Endothelial cell of umbilical vein (primary cell): Measurements from ENCODE around the gene UST. TPM values are rescaled to one million over a fixed set of nuclear protein-coding genes. Genes with fewer than 3 reads are reported as not detected.
"Not testable (repeated sequence)": the region's sequence is repeated elsewhere in the genome, so short reads cannot be mapped to it uniquely, and the experiment has no call there.

ENCODE experiments used
- BruUV-seq: library from RNA; stranded (reverse); fragments of 400-500 nt; replicated peaks from 2 replicates; lab custom pipeline; 2021; lab: Mats Ljungman, UMichigan
- CTCF ChIA-PET: fragments of 300-600, 350-600 bp; sonication (Branson Sonifier 250); formaldehyde crosslinking; loops from one replicate; lab custom pipeline; 2021; ENCODE audit warnings: antibody characterized with exemption, inconsistent platforms; lab: Charles Lee
- POLR2A ChIA-PET: fragments of 300-600, 350-600 bp; sonication (Branson Sonifier 250); formaldehyde crosslinking; loops from one replicate; lab custom pipeline; 2021; ENCODE audit warnings: antibody characterized with exemption, inconsistent platforms; lab: Charles Lee
- DNase-seq: peaks from one replicate; pipeline ENCODE4 v3.0.0-alpha.2; 2011; ENCODE audit warnings: low read depth, low spot score
- FAIRE-seq: peaks from 2 replicates; lab custom pipeline; 2011; peaks lifted over from hg19 to GRCh38; lab: Jason Lieb, UNC
- H2AFZ ChIP-seq: 2 replicates; pipeline ENCODE4 v1.6.0; 2012; ENCODE audit warnings: low read depth, low read length, control low read depth, inconsistent platforms
- H3K27ac ChIP-seq: 2 replicates; pipeline ENCODE4 v1.5.1; 2011; ENCODE audit warnings: low read depth, mild to moderate bottlenecking, control low read depth, low read length, moderate library complexity; ENCODE audit not compliant: insufficient read depth
- H3K27me3 ChIP-seq, 2 experiments: 2 replicates each; pipeline versions ENCODE4 v1.6.0 to v1.6.1; 2011; ENCODE audit warnings: low read length in 2 of 2, mixed read lengths in 1 of 2; ENCODE audit not compliant: control insufficient read depth in 2 of 2, insufficient read depth in 2 of 2
- H3K36me3 ChIP-seq, 2 experiments: 2 replicates in 1 of 2; 3 replicates in 1 of 2; pipeline ENCODE4 v1.5.1; 2011; ENCODE audit warnings: low read length in 2 of 2, mild to moderate bottlenecking in 1 of 2, moderate library complexity in 1 of 2; ENCODE audit not compliant: control insufficient read depth in 2 of 2, insufficient read depth in 2 of 2; ENCODE audit errors: extremely low read depth in 1 of 2
- H3K4me1 ChIP-seq: 3 replicates; pipeline ENCODE4 v1.5.1; 2011; ENCODE audit warnings: mild to moderate bottlenecking, low read length; ENCODE audit not compliant: control insufficient read depth, insufficient read depth; ENCODE audit errors: extremely low read depth
- H3K4me2 ChIP-seq: 2 replicates; pipeline ENCODE4 v1.6.1; 2011; ENCODE audit warnings: low read length, control low read depth, mixed read lengths; ENCODE audit not compliant: insufficient read depth
- H3K4me3 ChIP-seq, 3 experiments: fragments of 200-600 bp in 1 of 3; sonication (generic), shearing (Covaris generic) in 1 of 3; replicated peaks in 1 of 3; 2 replicates each; pipeline ENCODE4 v1.5.1; 2011 to 2016; ENCODE audit warnings: control low read depth in 3 of 3, low read length in 3 of 3, mild to moderate bottlenecking in 2 of 3, inconsistent platforms in 1 of 3, low read depth in 1 of 3, moderate library complexity in 1 of 3; ENCODE audit not compliant: insufficient read depth in 1 of 3
- H3K79me2 ChIP-seq: 2 replicates; pipeline ENCODE4 v1.6.0; 2012; ENCODE audit warnings: low read length, inconsistent platforms; ENCODE audit not compliant: control insufficient read depth, insufficient read depth
- H3K9ac ChIP-seq: replicated peaks from 2 replicates; pipeline ENCODE3; 2011; ENCODE audit warnings: low read length, control low read depth; ENCODE audit not compliant: insufficient read depth; ENCODE audit errors: extremely low read depth
- H3K9me1 ChIP-seq: replicated peaks from 3 replicates; pipeline ENCODE4 v1.6.0; 2011; ENCODE audit warnings: mild to moderate bottlenecking, low read length; ENCODE audit not compliant: control insufficient read depth, insufficient read depth; ENCODE audit errors: extremely low read depth
- H3K9me3 ChIP-seq: replicated peaks from 2 replicates; pipeline ENCODE4 v1.5.1; 2012; ENCODE audit warnings: low read length, inconsistent platforms; ENCODE audit not compliant: control insufficient read depth, insufficient read depth
- H4K20me1 ChIP-seq: replicated peaks from 2 replicates; pipeline ENCODE3; 2011; ENCODE audit warnings: mild to moderate bottlenecking, low read length; ENCODE audit not compliant: control insufficient read depth, insufficient read depth; ENCODE audit errors: extremely low read depth
- EZH2 ChIP-seq: IDR thresholded peaks from 2 replicates; pipeline ENCODE4 v1.6.1; 2012; ENCODE audit warnings: borderline replicate concordance, low read depth, mild to moderate bottlenecking, moderate library complexity, low read length, inconsistent platforms; ENCODE audit not compliant: severe bottlenecking
- FOS ChIP-seq: IDR thresholded peaks from 2 replicates; pipeline ENCODE4 v1.6.1; 2011; ENCODE audit warnings: mild to moderate bottlenecking, low read length, moderate library complexity, borderline replicate concordance; ENCODE audit not compliant: insufficient read depth
- GATA2 ChIP-seq: IDR thresholded peaks from 2 replicates; pipeline ENCODE4 v1.7.0; 2011; ENCODE audit warnings: low read depth, mild to moderate bottlenecking, moderate library complexity, mixed read lengths, low read length; ENCODE audit not compliant: insufficient read length, insufficient read depth
- JUN ChIP-seq: IDR thresholded peaks from 2 replicates; pipeline ENCODE4 v1.6.1; 2011; ENCODE audit warnings: borderline replicate concordance, low read depth; ENCODE audit not compliant: insufficient read length, insufficient read depth
- MYC ChIP-seq: IDR thresholded peaks from one replicate; pipeline ENCODE4 v1.6.1; 2011; ENCODE audit warnings: mild to moderate bottlenecking, low read depth, low read length
- POLR2A ChIP-seq: IDR thresholded peaks from 2 replicates; pipeline ENCODE4 v1.6.1; 2012; ENCODE audit warnings: low read depth, mild to moderate bottlenecking, control low read depth, low read length
- POLR2AphosphoS5 ChIP-seq: IDR thresholded peaks from 2 replicates; pipeline ENCODE4 v1.6.1; 2012; ENCODE audit warnings: low read depth, mild to moderate bottlenecking, control low read depth, low read length, moderate library complexity; ENCODE audit not compliant: insufficient read depth
- dilution Hi-C: fragments of 300-500 bp; cut with MboI; formaldehyde crosslinking; loops from one replicate; pipeline ENCODE4 v1.15.0; 2019; ENCODE audit warnings: low sequenced_read_pairs; ENCODE audit not compliant: extremely low pct_ligation_motif_present
- intact Hi-C: fragments of 100-400 bp; cut with micrococcal nuclease; formaldehyde crosslinking; loops from one replicate; pipeline ENCODE4 v1.10.0; 2022
- polyA plus RNA-seq, 4 experiments: library from polyadenylated mRNA; depleted of rRNA in 3 of 4; stranded (reverse) in 3 of 4; unstranded in 1 of 4; fragments of >200 nt; gene quantifications; 2 replicates each; pipeline versions ENCODE4 v1.2.1 to v1.2.3, GENCODE V29; 2011 to 2012; ENCODE audit warnings: missing spikeins in 1 of 4
- total RNA-seq: library from RNA; stranded (reverse); gene quantifications from 2 replicates; pipeline ENCODE4 v1.2.3, GENCODE V29; 2021
- TF ChIP-seq, protein P1 (sequence below): IDR thresholded peaks from 2 replicates; pipeline ENCODE4 v1.6.1; 2011; ENCODE audit not compliant: insufficient read depth, insufficient read length
- TF ChIP-seq, protein P2 (sequence below), 2 donors: IDR thresholded peaks; 1 replicate in 1 of 2; 2 replicates in 1 of 2; pipeline ENCODE4 v1.5.1; 2011; ENCODE audit warnings: low read length in 2 of 2, mild to moderate bottlenecking in 2 of 2, moderate library complexity in 2 of 2, control low read depth in 1 of 2, inconsistent platforms in 1 of 2, low read depth in 1 of 2; ENCODE audit not compliant: insufficient read depth in 1 of 2; ENCODE audit errors: extremely low read depth in 1 of 2

The UST gene
- total and polyA plus RNA-seq, 2 donors (not counting 3 experiments of a cell fraction or from before 2014, with no cell fraction given): 0.26 to 0.84 TPM

DNA sequence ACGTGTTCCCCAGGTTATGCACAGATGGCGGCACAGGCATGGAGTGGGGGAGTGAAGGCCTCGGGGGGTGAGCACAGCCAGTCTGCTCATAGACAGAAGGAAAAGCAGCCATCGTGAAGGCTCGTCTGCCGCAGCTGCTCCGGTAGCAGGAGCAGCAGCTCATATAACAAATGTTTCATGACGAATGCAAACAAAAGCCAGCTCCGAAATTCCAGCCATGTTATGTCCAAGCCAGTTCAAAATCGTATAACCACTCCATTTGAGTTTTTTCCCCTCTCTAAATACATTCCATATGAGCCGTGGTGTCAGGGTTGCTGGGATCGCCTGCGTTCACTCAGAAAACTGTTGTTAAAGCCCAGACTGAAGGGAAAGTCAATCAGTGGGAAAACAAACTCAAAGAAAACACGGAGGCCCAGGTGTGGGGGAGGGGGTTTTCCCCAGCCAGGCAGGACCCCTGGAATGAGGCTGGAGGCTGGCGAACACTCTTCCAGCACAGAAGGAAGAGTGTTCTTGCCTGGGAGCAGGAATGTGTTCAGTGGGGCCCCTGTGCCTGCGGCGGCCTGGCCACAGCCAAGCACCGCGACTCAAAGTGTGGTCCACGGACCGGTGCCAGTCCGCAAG is 290.3 kb downstream of the UST start:
- no peaks in the 10 kb centered on the region for H3K9me3 ChIP-seq
- no peak overlapping the region for H3K4me3 ChIP-seq
- H3K4me1 ChIP-seq: no peaks in the 10 kb centered on the region
- no peaks in the 10 kb centered on the region for H4K20me1 ChIP-seq
- no peak for TF ChIP-seq EZH2
- no peak for TF ChIP-seq FOS
- TF ChIP-seq POLR2A: no peak
- TF ChIP-seq POLR2AphosphoS5: no peak
- TF ChIP-seq, protein P1, sequence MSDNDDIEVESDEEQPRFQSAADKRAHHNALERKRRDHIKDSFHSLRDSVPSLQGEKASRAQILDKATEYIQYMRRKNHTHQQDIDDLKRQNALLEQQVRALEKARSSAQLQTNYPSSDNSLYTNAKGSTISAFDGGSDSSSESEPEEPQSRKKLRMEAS: no peak
- TF ChIP-seq, protein P2, sequence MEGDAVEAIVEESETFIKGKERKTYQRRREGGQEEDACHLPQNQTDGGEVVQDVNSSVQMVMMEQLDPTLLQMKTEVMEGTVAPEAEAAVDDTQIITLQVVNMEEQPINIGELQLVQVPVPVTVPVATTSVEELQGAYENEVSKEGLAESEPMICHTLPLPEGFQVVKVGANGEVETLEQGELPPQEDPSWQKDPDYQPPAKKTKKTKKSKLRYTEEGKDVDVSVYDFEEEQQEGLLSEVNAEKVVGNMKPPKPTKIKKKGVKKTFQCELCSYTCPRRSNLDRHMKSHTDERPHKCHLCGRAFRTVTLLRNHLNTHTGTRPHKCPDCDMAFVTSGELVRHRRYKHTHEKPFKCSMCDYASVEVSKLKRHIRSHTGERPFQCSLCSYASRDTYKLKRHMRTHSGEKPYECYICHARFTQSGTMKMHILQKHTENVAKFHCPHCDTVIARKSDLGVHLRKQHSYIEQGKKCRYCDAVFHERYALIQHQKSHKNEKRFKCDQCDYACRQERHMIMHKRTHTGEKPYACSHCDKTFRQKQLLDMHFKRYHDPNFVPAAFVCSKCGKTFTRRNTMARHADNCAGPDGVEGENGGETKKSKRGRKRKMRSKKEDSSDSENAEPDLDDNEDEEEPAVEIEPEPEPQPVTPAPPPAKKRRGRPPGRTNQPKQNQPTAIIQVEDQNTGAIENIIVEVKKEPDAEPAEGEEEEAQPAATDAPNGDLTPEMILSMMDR (IDR thresholded peaks at IDR 0.05; ENCODE audit: extremely low read depth in 1 of 2, insufficient read depth in 1 of 2, low read depth in 1 of 2, low read length in 2 of 2): no peak
- no peak for TF ChIP-seq JUN
- TF ChIP-seq MYC: no peak
- TF ChIP-seq GATA2: no peak
- no peaks in the 10 kb centered on the region for H3K36me3 ChIP-seq
- H3K4me2 ChIP-seq: no peak overlapping the region
- peaks cover 5% of the 10 kb centered on the region in 2 experiments for H3K27me3 ChIP-seq
- no peak overlapping the region for H3K9ac ChIP-seq
- no peak overlapping the region for H2AFZ ChIP-seq
- dilution Hi-C loops (no loop called here), intact Hi-C loops (no loop called here)
- ChIA-PET CTCF (interaction anchor here (1.0 to 1.8 kb wide), 3 partner anchors 9 to 395 kb away, joined by 3 to 6 read pairs (median 3); no protein-coding TSS in a partner anchor), POLR2A (no interaction called here)
- no peaks in the 10 kb centered on the region for H3K79me2 ChIP-seq
- DNase-seq (no peak), FAIRE-seq (no peak)
- no TSS peak for BruUV-seq
- no peaks in the 10 kb centered on the region for H3K9me1 ChIP-seq
- no peak overlapping the region for H3K27ac ChIP-seq

DNA sequence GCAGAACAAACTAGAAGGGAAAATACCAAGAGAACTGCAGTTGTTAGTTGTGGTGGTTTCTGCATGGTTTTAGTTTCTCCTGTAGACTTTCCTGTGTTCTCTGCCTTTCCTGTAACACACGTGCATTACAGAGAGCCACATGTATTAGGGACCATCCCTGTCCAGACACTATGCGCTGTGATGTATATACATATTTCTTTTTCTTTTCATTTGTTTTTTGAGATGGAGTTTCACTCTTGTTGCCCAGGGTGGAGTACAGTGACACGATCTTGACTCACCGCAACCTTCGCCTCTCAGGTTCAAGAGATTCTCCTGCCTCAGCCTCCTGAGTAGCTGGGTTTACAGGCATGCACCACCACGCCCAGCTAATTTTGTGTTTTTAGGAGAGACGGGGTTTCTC is 292.2 kb downstream of the UST start:
- H2AFZ ChIP-seq, H3K4me3 ChIP-seq, H3K27ac ChIP-seq, H3K4me2 ChIP-seq, H3K27me3 ChIP-seq, FAIRE-seq, DNase-seq, dilution Hi-C loops, H4K20me1 ChIP-seq, H3K9me1 ChIP-seq, H3K79me2 ChIP-seq, BruUV-seq, POLR2A ChIA-PET, H3K9ac ChIP-seq, H3K9me3 ChIP-seq, H3K36me3 ChIP-seq, intact Hi-C loops, H3K4me1 ChIP-seq: not testable (repeated sequence)
- CTCF ChIA-PET: interaction anchor here (1.4 to 1.9 kb wide), 3 partner anchors 10 to 478 kb away, joined by 3 to 6 read pairs (median 3); no protein-coding TSS in a partner anchor
